OCI-LY3 (cell line): ENCODE data around the gene EMILIN2.
"Not testable (repeated sequence)": the region's sequence is repeated elsewhere in the genome, so short reads cannot be mapped to it uniquely, and the experiment has no call there.

Source experiments
- H2AFZ ChIP-seq: fragments of 200-600, 300-600 bp; shearing (Covaris generic); 2 replicates; pipeline ENCODE4 v1.6.0; 2014; ENCODE audit warnings: antibody characterized with exemption, low read depth, low read length
- H3K27ac ChIP-seq: fragments of 200-600, 300-600 bp; sonication (generic); 2 replicates; pipeline ENCODE4 v1.5.1; 2014; ENCODE audit warnings: mild to moderate bottlenecking, low read length, moderate library complexity, mixed read lengths
- H3K27me3 ChIP-seq: fragments of 200-600, 300-600 bp; sonication (generic); 2 replicates; pipeline ENCODE4 v1.6.1; 2014; ENCODE audit warnings: low read depth, low read length, mixed read lengths
- H3K36me3 ChIP-seq: fragments of 200-600, 300-600 bp; sonication (generic); replicated peaks from 2 replicates; pipeline ENCODE3; 2014; ENCODE audit warnings: low read depth, low read length, mixed read lengths
- H3K4me1 ChIP-seq: fragments of 300-600, 200-600 bp; sonication (generic); 2 replicates; pipeline ENCODE4 v1.6.1; 2014; ENCODE audit warnings: low read length, mixed read lengths
- H3K4me2 ChIP-seq: fragments of 200-600, 300-600 bp; sonication (generic); 2 replicates; pipeline ENCODE4 v1.6.1; 2014; ENCODE audit warnings: low read length, mixed read lengths
- H3K4me3 ChIP-seq: fragments of 300-600, 200-600 bp; sonication (generic); 2 replicates; pipeline ENCODE4 v1.5.1; 2014; ENCODE audit warnings: antibody characterized with exemption, mild to moderate bottlenecking, low read length, moderate library complexity
- H3K79me2 ChIP-seq: fragments of 300-600, 200-600 bp; shearing (Covaris generic); 2 replicates; pipeline ENCODE4 v1.6.1; 2014; ENCODE audit warnings: mild to moderate bottlenecking, low read length, mixed read lengths
- H3K9ac ChIP-seq: fragments of 300-600, 200-600 bp; shearing (Covaris generic); 2 replicates; pipeline ENCODE4 v1.6.0; 2014; ENCODE audit warnings: mild to moderate bottlenecking, low read length, moderate library complexity
- H3K9me3 ChIP-seq: fragments of 200-600, 300-600 bp; shearing (Covaris generic); 2 replicates; pipeline ENCODE4 v1.6.1; 2014; ENCODE audit warnings: low read length, mixed read lengths; ENCODE audit not compliant: insufficient read depth
- H4K20me1 ChIP-seq: fragments of 200-600, 300-600 bp; sonication (generic); 2 replicates; pipeline ENCODE4 v1.6.1; 2016; ENCODE audit warnings: low read length, mixed read lengths; ENCODE audit not compliant: insufficient read depth
- CTCF ChIP-seq: fragments of 200-600, 300-600 bp; sonication (generic); IDR thresholded peaks from 2 replicates; pipeline ENCODE4 v1.5.1; 2014; ENCODE audit warnings: antibody characterized with exemption, low read length, low read depth
- EZH2phosphoT487 ChIP-seq: fragments of 200-600 bp; shearing (Covaris generic); IDR thresholded peaks from 2 replicates; pipeline ENCODE4 v1.6.1; 2018; ENCODE audit warnings: antibody characterized with exemption, mixed run types, low read depth

The EMILIN2 gene

DNA sequence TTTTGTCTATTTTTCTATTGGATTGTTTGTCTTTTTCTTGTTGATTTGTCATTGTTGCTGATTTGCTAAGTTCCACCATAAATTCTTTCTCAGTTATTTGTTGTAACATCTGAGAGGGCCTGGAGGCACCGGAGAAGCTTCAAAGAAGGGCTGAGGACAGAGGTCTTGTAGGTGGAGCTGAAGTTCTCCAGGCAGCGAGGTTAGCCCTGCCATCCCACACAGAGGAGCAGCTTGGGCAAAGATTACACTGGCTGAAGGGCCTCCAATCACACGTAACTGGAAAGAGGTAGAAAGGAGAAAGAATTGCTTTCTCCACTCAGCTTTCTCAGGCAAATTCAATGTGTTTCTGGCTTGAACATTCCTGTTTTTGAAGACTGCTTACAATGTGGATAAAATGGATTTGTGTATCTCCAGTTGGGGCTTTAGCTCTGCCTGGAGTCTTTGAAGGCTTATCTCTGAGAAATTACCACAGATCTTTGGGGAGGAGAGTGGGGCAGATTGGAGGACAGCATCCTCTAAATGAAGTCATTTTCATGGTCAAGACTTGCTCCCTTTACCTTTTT lies 21.1 kb upstream of the EMILIN2 start:
- TF ChIP-seq CTCF (no peak), EZH2phosphoT487 (no peak)
- no peak overlapping the region for H3K4me2 ChIP-seq
- H3K4me1 ChIP-seq = no peaks in the 10 kb centered on the region
- H3K4me3 ChIP-seq = no peak overlapping the region
- no peaks in the 10 kb centered on the region for H3K27me3 ChIP-seq
- H3K36me3 ChIP-seq = no peaks in the 10 kb centered on the region
- no peak overlapping the region for H3K9ac ChIP-seq
- H2AFZ ChIP-seq = no peak overlapping the region
- H3K27ac ChIP-seq = no peak overlapping the region
- no peaks in the 10 kb centered on the region for H3K9me3 ChIP-seq
- no peaks in the 10 kb centered on the region for H4K20me1 ChIP-seq
- no peaks in the 10 kb centered on the region for H3K79me2 ChIP-seq

GRCh38 chr18:2826581-2826980 lies 20.2 kb upstream of the EMILIN2 start:
- no peak overlapping the region for H2AFZ ChIP-seq
- H3K4me1 ChIP-seq = no peaks in the 10 kb centered on the region
- no peak overlapping the region for H3K27ac ChIP-seq
- H3K79me2 ChIP-seq = no peaks in the 10 kb centered on the region
- no peak overlapping the region for H3K4me3 ChIP-seq
- no peaks in the 10 kb centered on the region for H3K27me3 ChIP-seq
- H4K20me1 ChIP-seq = no peaks in the 10 kb centered on the region
- H3K36me3 ChIP-seq = no peaks in the 10 kb centered on the region
- H3K9ac ChIP-seq = no peak overlapping the region
- no peak for TF ChIP-seq EZH2phosphoT487
- no peak for TF ChIP-seq CTCF
- H3K9me3 ChIP-seq = no peaks in the 10 kb centered on the region
- no peak overlapping the region for H3K4me2 ChIP-seq

GRCh38 chr18:2827061-2827460 lies 19.7 kb upstream of the EMILIN2 start:
- Histone ChIP-seq H4K20me1 (no peaks in the 10 kb centered on the region), H3K9me3 (no peaks in the 10 kb centered on the region), H3K36me3 (no peaks in the 10 kb centered on the region), H3K79me2 (no peaks in the 10 kb centered on the region), H3K27me3 (no peaks in the 10 kb centered on the region), H3K4me1 (no peaks in the 10 kb centered on the region), H3K27ac (no peak overlapping the region), H2AFZ (no peak overlapping the region), H3K4me3 (no peak overlapping the region), H3K4me2 (no peak overlapping the region), H3K9ac (no peak overlapping the region)
- no peak for TF ChIP-seq CTCF

DNA sequence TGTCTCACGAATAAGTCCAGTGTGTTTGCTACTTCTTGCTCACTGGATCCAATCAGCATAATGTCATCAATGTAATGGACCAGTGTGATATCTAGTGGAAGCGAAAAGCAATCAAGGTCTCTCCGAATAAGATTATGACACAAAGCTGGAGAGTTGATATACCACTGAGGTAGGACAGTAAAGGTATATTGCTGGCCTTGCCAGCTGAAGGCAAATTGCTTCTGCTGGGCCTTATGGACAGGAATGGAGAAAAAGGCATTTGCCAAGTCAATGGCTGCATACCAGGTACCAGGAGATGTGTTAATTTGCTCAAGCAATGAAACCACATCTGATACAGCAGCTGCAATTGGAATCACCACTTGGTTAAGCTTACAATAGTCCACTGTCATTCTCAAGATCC lies 10.7 kb upstream of the EMILIN2 start:
- H3K4me1 ChIP-seq, H3K4me2 ChIP-seq, H3K9ac ChIP-seq, H3K4me3 ChIP-seq, H3K27me3 ChIP-seq, H4K20me1 ChIP-seq, H2AFZ ChIP-seq, H3K36me3 ChIP-seq, H3K27ac ChIP-seq, H3K9me3 ChIP-seq, H3K79me2 ChIP-seq: not testable (repeated sequence)

GRCh38 chr18:2837290-2837689 lies 9.5 kb upstream of the EMILIN2 start:
- H3K4me1 ChIP-seq, H4K20me1 ChIP-seq, H3K36me3 ChIP-seq, H3K27me3 ChIP-seq, H3K27ac ChIP-seq, H3K79me2 ChIP-seq, H3K9me3 ChIP-seq, H2AFZ ChIP-seq, H3K9ac ChIP-seq, H3K4me2 ChIP-seq, H3K4me3 ChIP-seq: not testable (repeated sequence)
